Mesenchymal stem cell (in vitro differentiated cells and primary cell): Measurements from ENCODE around the gene RHEX. TPM values are rescaled to one million over a fixed set of nuclear protein-coding genes. Genes with fewer than 3 reads are reported as not detected.

ENCODE experiments used
- DNase-seq: peaks from one replicate; pipeline ENCODE4 v3.0.0-alpha.2; 2013
- H2AFZ ChIP-seq: one replicate; pipeline ENCODE4 v1.6.1; 2013; ENCODE audit warnings: low read depth, mild to moderate bottlenecking, control low read depth, inconsistent platforms, low read length, moderate library complexity
- H2AK5ac ChIP-seq: 2 replicates; pipeline ENCODE4 v1.6.1; 2013; ENCODE audit warnings: low read length, moderate library complexity, mild to moderate bottlenecking, inconsistent platforms; ENCODE audit not compliant: severe bottlenecking
- H2BK120ac ChIP-seq: one replicate; pipeline ENCODE4 v1.6.1; 2013; ENCODE audit warnings: low read depth, mild to moderate bottlenecking, inconsistent platforms, low read length, moderate library complexity
- H2BK12ac ChIP-seq, 2 experiments: one replicate each; pipeline ENCODE4 v1.6.1; 2013; ENCODE audit warnings: inconsistent platforms in 2 of 2, low read length in 2 of 2, mild to moderate bottlenecking in 2 of 2, moderate library complexity in 2 of 2, control low read depth in 1 of 2
- H2BK15ac ChIP-seq: one replicate; pipeline ENCODE4 v1.6.1; 2013; ENCODE audit warnings: mild to moderate bottlenecking, low read depth, inconsistent platforms; ENCODE audit not compliant: poor library complexity, severe bottlenecking
- H2BK5ac ChIP-seq: 2 replicates; pipeline ENCODE4 v1.6.1; 2013; ENCODE audit warnings: low read depth, mild to moderate bottlenecking, low read length, control low read depth, inconsistent platforms; ENCODE audit not compliant: poor library complexity, severe bottlenecking
- H3K14ac ChIP-seq, 2 experiments: one replicate each; pipeline ENCODE4 v1.6.1; 2013; ENCODE audit warnings: inconsistent platforms in 2 of 2, low read length in 2 of 2, control low read depth in 1 of 2, mild to moderate bottlenecking in 1 of 2, moderate library complexity in 1 of 2
- H3K18ac ChIP-seq, 2 experiments: one replicate each; pipeline ENCODE4 v1.6.1; 2013; ENCODE audit warnings: inconsistent platforms in 2 of 2, low read length in 2 of 2, control low read depth in 1 of 2, low read depth in 1 of 2, mild to moderate bottlenecking in 1 of 2
- H3K23ac ChIP-seq, 2 experiments: one replicate each; pipeline ENCODE4 v1.6.1; 2013; ENCODE audit warnings: inconsistent platforms in 2 of 2, low read length in 2 of 2, mild to moderate bottlenecking in 2 of 2, moderate library complexity in 2 of 2, control low read depth in 1 of 2
- H3K27ac ChIP-seq: 2 replicates; pipeline ENCODE4 v1.5.1; 2013; ENCODE audit warnings: mild to moderate bottlenecking, moderate library complexity, low read length, control low read depth, inconsistent platforms; ENCODE audit not compliant: poor library complexity, severe bottlenecking
- H3K27me3 ChIP-seq, 2 experiments: 2 replicates each; pipeline versions ENCODE4 v1.6.1 to v1.7.0; 2013; ENCODE audit warnings: low read length in 2 of 2, mild to moderate bottlenecking in 2 of 2, moderate library complexity in 2 of 2, control low read depth in 1 of 2, inconsistent platforms in 1 of 2; ENCODE audit not compliant: control insufficient read depth in 1 of 2, insufficient read depth in 1 of 2
- H3K36me3 ChIP-seq, 2 experiments: 2 replicates each; pipeline versions ENCODE4 v1.6.1 to v1.7.0; 2013; ENCODE audit warnings: low read length in 2 of 2, control low read depth in 1 of 2, inconsistent platforms in 1 of 2, low read depth in 1 of 2, mild to moderate bottlenecking in 1 of 2; ENCODE audit not compliant: insufficient read depth in 2 of 2, control insufficient read depth in 1 of 2
- H3K4ac ChIP-seq, 2 experiments: one replicate each; pipeline ENCODE4 v1.6.1; 2013; ENCODE audit warnings: inconsistent platforms in 2 of 2, low read length in 2 of 2, mild to moderate bottlenecking in 2 of 2, moderate library complexity in 2 of 2, control low read depth in 1 of 2, low read depth in 1 of 2
- H3K4me1 ChIP-seq: 2 replicates; pipeline ENCODE4 v1.6.1; 2013; ENCODE audit warnings: low read depth, low read length, control low read depth; ENCODE audit not compliant: control insufficient read depth, insufficient read depth
- H3K4me2 ChIP-seq: 2 replicates; pipeline ENCODE4 v1.6.1; 2013; ENCODE audit warnings: low read length, mild to moderate bottlenecking, inconsistent platforms; ENCODE audit not compliant: poor library complexity, severe bottlenecking
- H3K4me3 ChIP-seq, 2 experiments: 2 replicates each; pipeline versions ENCODE4 v1.5.1 to v1.7.0; 2013; ENCODE audit warnings: low read length in 2 of 2, mild to moderate bottlenecking in 2 of 2, control low read depth in 1 of 2, low read depth in 1 of 2; ENCODE audit not compliant: insufficient read depth in 1 of 2
- H3K79me1 ChIP-seq: replicated peaks from 2 replicates; pipeline ENCODE4 v1.6.1; 2013; ENCODE audit warnings: mild to moderate bottlenecking, control low read depth, low read length, inconsistent platforms; ENCODE audit not compliant: poor library complexity, severe bottlenecking
- H3K9ac ChIP-seq: 2 replicates; pipeline ENCODE4 v1.7.0; 2013; ENCODE audit warnings: mild to moderate bottlenecking, low read length, moderate library complexity
- H3K9me3 ChIP-seq: 2 replicates; pipeline ENCODE4 v1.7.0; 2013; ENCODE audit warnings: mild to moderate bottlenecking, low read length; ENCODE audit not compliant: control insufficient read depth
- H4K8ac ChIP-seq: one replicate; pipeline ENCODE4 v1.6.1; 2013; ENCODE audit warnings: inconsistent platforms, mild to moderate bottlenecking, low read length, moderate library complexity
- H4K91ac ChIP-seq: one replicate; pipeline ENCODE4 v1.6.1; 2013; ENCODE audit warnings: mild to moderate bottlenecking, low read length, inconsistent platforms
- WGBS: methylation state at CpG from one replicate; pipeline ENCODE4 v1.1.7; 2013; ENCODE audit warnings: mixed read lengths; 5-methylcytosine and 5-hydroxymethylcytosine counted together
- small RNA-seq: library from polyadenylated mRNA; stranded (forward); fragments of <200 nt; extraction: miRNeasy Mini kit (QIAGEN cat#:217004); gene quantifications from one replicate; pipeline ENCODE3, GENCODE V24; 2013; ENCODE audit warnings: low read depth

RHEX gene

DNA sequence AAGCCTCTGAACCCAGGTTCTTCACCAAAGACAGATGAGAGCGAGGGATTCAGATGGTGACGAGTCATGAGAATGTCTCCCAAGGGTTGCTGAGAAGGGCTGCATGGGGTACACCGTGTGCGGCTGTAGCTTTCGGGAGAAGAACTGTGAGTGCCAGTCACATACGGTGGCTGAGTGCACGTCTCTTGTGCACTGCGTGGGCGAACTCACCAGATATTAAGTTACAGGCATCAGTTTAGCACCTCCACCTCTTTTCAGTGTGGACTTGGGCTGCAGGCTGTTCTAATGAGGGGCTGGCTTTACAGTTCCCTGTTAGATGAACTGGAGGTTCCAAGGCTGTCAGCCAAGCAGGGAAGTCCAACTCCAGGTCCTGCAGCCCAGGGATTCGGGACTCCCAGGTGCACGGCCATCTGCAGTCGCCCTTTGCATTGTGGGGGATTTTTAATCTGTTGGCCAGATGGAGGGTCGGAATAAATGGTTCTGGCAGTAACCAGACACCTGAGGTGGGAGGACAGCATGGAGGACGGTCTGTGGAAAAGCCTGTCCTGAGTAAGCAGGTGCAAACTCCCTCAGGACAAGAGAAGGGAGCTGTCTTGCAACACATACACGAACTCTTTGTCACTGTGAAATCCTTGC lies 90.7 kb downstream of the RHEX start:
- WGBS, result 86% methylated on average over 12 of the region's 15 CpGs
- Histone ChIP-seq H3K79me1 (no peaks in the 10 kb centered on the region), H3K4me2 (no peak overlapping the region), H3K27ac (no peak overlapping the region), H3K23ac (no peak overlapping the region), H3K27me3 (peaks cover 59 to 78% of the 10 kb centered on the region in 2 experiments), H2BK15ac (no peak overlapping the region), H3K4me1 (no peaks in the 10 kb centered on the region), H3K9ac (no peak overlapping the region), H2BK120ac (no peak overlapping the region), H4K8ac (no peak overlapping the region), H3K4ac (no peak overlapping the region), H3K9me3 (peaks cover 6% of the 10 kb centered on the region), H2AFZ (no peak overlapping the region), H3K18ac (no peak overlapping the region), H3K36me3 (no peaks in the 10 kb centered on the region), H3K14ac (no peak overlapping the region), H2BK5ac (no peak overlapping the region), H4K91ac (no peak overlapping the region), H3K4me3 (no peak overlapping the region), H2AK5ac (no peak overlapping the region), H2BK12ac (no peak overlapping the region)
- no peak for DNase-seq

DNA sequence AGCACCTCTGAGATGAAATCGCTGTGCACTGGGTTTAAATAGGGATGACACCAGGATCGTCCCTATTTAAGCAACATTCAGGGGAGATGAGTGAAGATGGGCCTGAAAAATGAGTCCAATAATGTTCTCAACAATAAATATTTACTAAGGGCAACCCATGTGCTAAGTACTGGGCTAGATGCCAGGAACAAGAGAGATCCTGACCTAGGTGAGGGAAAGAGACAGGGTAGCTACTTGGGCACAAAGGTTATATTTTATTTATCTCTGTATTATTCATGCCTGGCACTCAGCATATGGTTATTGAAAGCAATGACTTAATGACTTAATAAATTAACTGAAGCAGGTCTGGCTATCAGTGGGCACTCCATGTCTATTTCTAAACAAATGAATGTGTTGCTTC lies 91.6 kb downstream of the RHEX start:
- Histone ChIP-seq H2AFZ (no peak overlapping the region), H3K4ac (no peak overlapping the region), H3K4me1 (no peaks in the 10 kb centered on the region), H4K8ac (no peak overlapping the region), H3K23ac (no peak overlapping the region), H3K18ac (no peak overlapping the region), H2BK12ac (no peak overlapping the region), H3K27ac (no peak overlapping the region), H2BK15ac (no peak overlapping the region), H3K4me3 (no peak overlapping the region), H2BK120ac (no peak overlapping the region), H3K9me3 (peaks cover 12% of the 10 kb centered on the region), H3K79me1 (no peaks in the 10 kb centered on the region), H2BK5ac (no peak overlapping the region), H3K27me3 (peaks cover 55 to 76% of the 10 kb centered on the region in 2 experiments), H2AK5ac (no peak overlapping the region), H3K4me2 (no peak overlapping the region), H3K36me3 (no peaks in the 10 kb centered on the region), H3K14ac (no peak overlapping the region), H3K9ac (no peak overlapping the region), H4K91ac (no peak overlapping the region)
- 80% methylated on average over 2 of the region's 2 CpGs for WGBS
- DNase-seq, result no peak

DNA sequence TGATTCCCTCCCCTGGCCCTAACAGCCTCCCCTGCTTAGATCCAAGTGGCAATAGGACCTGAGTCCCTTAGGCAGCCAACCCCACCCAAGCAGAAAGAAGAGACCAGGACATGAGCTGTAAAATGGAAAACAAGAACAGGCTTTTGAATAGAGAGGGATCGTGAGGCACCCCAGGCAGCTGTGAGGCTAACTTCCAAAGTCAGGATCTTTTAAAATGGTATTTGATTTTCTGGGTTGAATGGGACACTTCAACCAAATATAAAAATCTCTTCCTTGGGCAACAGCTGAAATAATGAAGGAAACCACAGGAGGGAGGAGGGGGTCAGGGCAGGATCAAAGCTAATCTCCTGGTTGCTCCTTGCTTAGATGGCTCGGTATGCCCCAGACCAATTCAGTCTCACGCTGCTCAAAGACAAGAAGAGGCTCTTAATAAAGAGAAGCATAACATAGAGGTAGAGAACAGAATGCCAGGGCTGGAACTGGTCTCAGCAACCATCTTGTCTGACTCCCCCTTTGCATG lies 92.9 kb downstream of the RHEX start:
- DNase-seq, result no peak
- Histone ChIP-seq H2AK5ac (no peak overlapping the region), H4K8ac (no peak overlapping the region), H3K9ac (no peak overlapping the region), H3K4ac (no peak overlapping the region), H2BK5ac (no peak overlapping the region), H3K4me2 (no peak overlapping the region), H3K18ac (no peak overlapping the region), H3K79me1 (no peaks in the 10 kb centered on the region), H3K27me3 (peaks cover 42 to 64% of the 10 kb centered on the region in 2 experiments), H3K9me3 (peaks cover 12% of the 10 kb centered on the region), H2BK12ac (no peak overlapping the region), H2BK15ac (no peak overlapping the region), H3K4me1 (no peaks in the 10 kb centered on the region), H2AFZ (no peak overlapping the region), H3K23ac (no peak overlapping the region), H3K27ac (no peak overlapping the region), H2BK120ac (no peak overlapping the region), H4K91ac (no peak overlapping the region), H3K36me3 (no peaks in the 10 kb centered on the region), H3K14ac (no peak overlapping the region), H3K4me3 (no peak overlapping the region)
- 59% methylated on average over 3 of the region's 3 CpGs for WGBS

Small RNA genes lying within 50 kb of the gene (small RNA-seq; reads per million reads assigned to genes)
- not detected for gene RF00271
